CD14-positive monocyte (primary cell): ENCODE results near the gene MAD2L1BP. TPM values are rescaled to one million over a fixed set of nuclear protein-coding genes. Genes with fewer than 3 reads are reported as not detected.
A peak's percentile ranks its signal among the peaks of the same experiment; 100 is the strongest.

Source experiments
- DNase-seq, 3 donors: peaks; one replicate each; pipeline ENCODE4 v3.0.0-alpha.2; 2011 to 2022
- H2AFZ ChIP-seq: 2 replicates; pipeline ENCODE4 v1.6.0; 2012; ENCODE audit warnings: mild to moderate bottlenecking, low read depth, low read length, inconsistent platforms; ENCODE audit not compliant: insufficient read depth, poor library complexity, severe bottlenecking
- H3K27ac ChIP-seq, 2 donors: 1 replicate in 1 of 2; 2 replicates in 1 of 2; pipeline ENCODE4 v1.5.1; 2012 to 2013; ENCODE audit warnings: low read length in 2 of 2, control low read depth in 1 of 2, inconsistent platforms in 1 of 2, low read depth in 1 of 2, mild to moderate bottlenecking in 1 of 2
- H3K27me3 ChIP-seq, 2 donors: one replicate each; pipeline versions ENCODE4 v1.6.0 to v1.6.1; 2011 to 2013; ENCODE audit warnings: low read length in 2 of 2; ENCODE audit not compliant: control insufficient read depth in 2 of 2, insufficient read depth in 2 of 2
- H3K36me3 ChIP-seq, 2 donors: replicated peaks in 1 of 2; 1 replicate in 1 of 2; 2 replicates in 1 of 2; pipeline versions ENCODE4 v1.5.1 to v1.6.1; 2012 to 2013; ENCODE audit warnings: low read length in 2 of 2, control low read depth in 1 of 2, inconsistent platforms in 1 of 2, mild to moderate bottlenecking in 1 of 2; ENCODE audit not compliant: insufficient read depth in 2 of 2, control insufficient read depth in 1 of 2
- H3K4me1 ChIP-seq, 2 donors: 1 replicate in 1 of 2; 2 replicates in 1 of 2; pipeline versions ENCODE4 v1.5.1 to v1.6.1; 2012 to 2013; ENCODE audit warnings: low read length in 2 of 2, control low read depth in 1 of 2, inconsistent platforms in 1 of 2, mild to moderate bottlenecking in 1 of 2, moderate library complexity in 1 of 2; ENCODE audit not compliant: insufficient read depth in 2 of 2, control insufficient read depth in 1 of 2
- H3K4me2 ChIP-seq: replicated peaks from 2 replicates; pipeline ENCODE3; 2012; ENCODE audit warnings: low read length, moderate library complexity, mild to moderate bottlenecking; ENCODE audit not compliant: poor library complexity, severe bottlenecking; ENCODE audit errors: extremely low read depth
- H3K4me3 ChIP-seq, 3 experiments: fragments of 200-600 bp in 1 of 3; sonication (generic) in 1 of 3; replicated peaks in 1 of 3; 1 replicate in 2 of 3; 2 replicates in 1 of 3; pipeline ENCODE4 v1.5.1; 2011 to 2013; ENCODE audit warnings: low read length in 3 of 3, mild to moderate bottlenecking in 3 of 3, control low read depth in 2 of 3, low read depth in 2 of 3, inconsistent platforms in 1 of 3, moderate library complexity in 1 of 3
- H3K79me2 ChIP-seq: 2 replicates; pipeline ENCODE4 v1.6.0; 2012; ENCODE audit warnings: mild to moderate bottlenecking, control low read depth, inconsistent platforms, low read length, moderate library complexity; ENCODE audit not compliant: insufficient read depth
- H3K9ac ChIP-seq: 2 replicates; pipeline ENCODE4 v1.6.0; 2017; ENCODE audit warnings: low read length, mild to moderate bottlenecking; ENCODE audit not compliant: insufficient read depth, poor library complexity, severe bottlenecking
- H3K9me3 ChIP-seq, 2 donors: replicated peaks in 1 of 2; 1 replicate in 1 of 2; 2 replicates in 1 of 2; pipeline versions ENCODE4 v1.5.1 to v1.6.1; 2012 to 2013; ENCODE audit warnings: low read length in 2 of 2, control low read depth in 1 of 2; ENCODE audit not compliant: control insufficient read depth in 1 of 2, insufficient read depth in 1 of 2
- H4K20me1 ChIP-seq: 2 replicates; pipeline ENCODE4 v1.6.0; 2012; ENCODE audit warnings: mild to moderate bottlenecking, low read length, control low read depth, moderate library complexity; ENCODE audit not compliant: insufficient read depth
- H3K27ac Mint-ChIP-seq, 7 donors: one replicate each; pipeline ENCODE4 v1.8.0; 2020; ENCODE audit warnings: mild to moderate bottlenecking in 7 of 7, mixed read lengths in 7 of 7, moderate library complexity in 6 of 7, inconsistent platforms in 2 of 7
- H3K27me3 Mint-ChIP-seq, 3 donors: one replicate each; pipeline ENCODE4 v1.8.0; 2021 to 2022; ENCODE audit warnings: low read depth in 3 of 3, mild to moderate bottlenecking in 3 of 3, mixed read lengths in 3 of 3, moderate library complexity in 3 of 3, inconsistent platforms in 1 of 3
- H3K36me3 Mint-ChIP-seq, 2 donors: one replicate each; pipeline ENCODE4 v1.8.0; 2020; ENCODE audit warnings: mixed read lengths in 2 of 2, inconsistent platforms in 1 of 2, mild to moderate bottlenecking in 1 of 2
- H3K4me1 Mint-ChIP-seq: one replicate; pipeline ENCODE4 v1.8.0; 2020; ENCODE audit warnings: mild to moderate bottlenecking, mixed read lengths
- H3K4me3 Mint-ChIP-seq, 2 donors: one replicate each; pipeline ENCODE4 v1.8.0; 2020; ENCODE audit warnings: mild to moderate bottlenecking in 2 of 2, mixed read lengths in 2 of 2, moderate library complexity in 1 of 2
- H3K9me3 Mint-ChIP-seq, 7 donors: one replicate each; pipeline ENCODE4 v1.8.0; 2020 to 2022; ENCODE audit warnings: mixed read lengths in 7 of 7, mild to moderate bottlenecking in 6 of 7, moderate library complexity in 6 of 7, inconsistent platforms in 2 of 7
- WGBS: methylation state at CpG from one replicate; pipeline ENCODE4 v1.1.5; 2013; ENCODE audit warnings: missing lambda C conversion rate; ENCODE audit not compliant: insufficient coverage; 5-methylcytosine and 5-hydroxymethylcytosine counted together
- intact Hi-C, 2 donors: fragments of 100-400 bp; cut with micrococcal nuclease; formaldehyde crosslinking; loops; one replicate each; pipeline versions ENCODE4 v1.15.0 to v1.15.1; 2023
- polyA plus RNA-seq, 3 donors: library from polyadenylated mRNA; depleted of rRNA in 1 of 3; unstranded in 2 of 3; stranded (reverse) in 1 of 3; fragments of 300-500 nt in 2 of 3; fragments of >200 nt in 1 of 3; fragmentation: Illumina TruSeq in 2 of 3; gene quantifications; 1 replicate in 2 of 3; 2 replicates in 1 of 3; pipeline ENCODE4 v1.2.3, GENCODE V29; 2012 to 2021
- TF ChIP-seq, protein P1 (sequence below): fragments of 200-600 bp; IDR thresholded peaks from one replicate; pipeline ENCODE4 v1.8.0; 2022; ENCODE audit warnings: antibody characterized with exemption, mild to moderate bottlenecking

The MAD2L1BP gene
- polyA plus RNA-seq, 3 donors: 17.3 to 33.5 (median 26.5) TPM

- Histone ChIP-seq H2AFZ (no peak overlapping the region), H3K4me2 (no peak overlapping the region), H3K36me3 (peaks cover 26 to 57% of the 10 kb centered on the region in 2 donors), H3K27ac (no peak overlapping the region), H3K79me2 (no peaks in the 10 kb centered on the region), H3K4me3 (no peak overlapping the region), H4K20me1 (no peaks in the 10 kb centered on the region), H3K9ac (no peak overlapping the region), H3K9me3 (no peaks in the 10 kb centered on the region), H3K4me1 (peaks cover 3 to 4% of the 10 kb centered on the region in 2 donors), H3K27me3 (no peaks in the 10 kb centered on the region)
- Mint-ChIP-seq H3K4me3 (no peak overlapping the region), H3K4me1 (peaks cover 4% of the 10 kb centered on the region), H3K36me3 (peaks cover 24 to 51% of the 10 kb centered on the region in 2 donors), H3K27me3 (no peaks in the 10 kb centered on the region), H3K9me3 (no peaks in the 10 kb centered on the region), H3K27ac (peak overlapping the region in 1 of 7 donors; percentile 47)
- TF ChIP-seq, protein P1, sequence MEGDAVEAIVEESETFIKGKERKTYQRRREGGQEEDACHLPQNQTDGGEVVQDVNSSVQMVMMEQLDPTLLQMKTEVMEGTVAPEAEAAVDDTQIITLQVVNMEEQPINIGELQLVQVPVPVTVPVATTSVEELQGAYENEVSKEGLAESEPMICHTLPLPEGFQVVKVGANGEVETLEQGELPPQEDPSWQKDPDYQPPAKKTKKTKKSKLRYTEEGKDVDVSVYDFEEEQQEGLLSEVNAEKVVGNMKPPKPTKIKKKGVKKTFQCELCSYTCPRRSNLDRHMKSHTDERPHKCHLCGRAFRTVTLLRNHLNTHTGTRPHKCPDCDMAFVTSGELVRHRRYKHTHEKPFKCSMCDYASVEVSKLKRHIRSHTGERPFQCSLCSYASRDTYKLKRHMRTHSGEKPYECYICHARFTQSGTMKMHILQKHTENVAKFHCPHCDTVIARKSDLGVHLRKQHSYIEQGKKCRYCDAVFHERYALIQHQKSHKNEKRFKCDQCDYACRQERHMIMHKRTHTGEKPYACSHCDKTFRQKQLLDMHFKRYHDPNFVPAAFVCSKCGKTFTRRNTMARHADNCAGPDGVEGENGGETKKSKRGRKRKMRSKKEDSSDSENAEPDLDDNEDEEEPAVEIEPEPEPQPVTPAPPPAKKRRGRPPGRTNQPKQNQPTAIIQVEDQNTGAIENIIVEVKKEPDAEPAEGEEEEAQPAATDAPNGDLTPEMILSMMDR: no peak
- 95% methylated on average over 5 of the region's 6 CpGs for WGBS
- intact Hi-C loops: no loop called here
- DNase-seq: no peak
Measured at GRCh38 chr6:43613721-43614395, 21.8 kb upstream of the MAD2L1BP start.

GRCh38 chr6:43614396-43614730 is 21.3 kb upstream of the MAD2L1BP start:
- WGBS: 100% methylated on average over 1 of the region's 3 CpGs
- Mint-ChIP-seq H3K36me3 (peaks cover 24 to 57% of the 10 kb centered on the region in 2 donors), H3K27me3 (no peaks in the 10 kb centered on the region), H3K27ac (no peak overlapping the region), H3K9me3 (no peaks in the 10 kb centered on the region), H3K4me1 (peaks cover under 1% of the 10 kb centered on the region), H3K4me3 (no peak overlapping the region)
- Histone ChIP-seq H3K27ac (no peak overlapping the region), H3K79me2 (no peaks in the 10 kb centered on the region), H3K36me3 (peaks cover 28 to 62% of the 10 kb centered on the region in 2 donors), H3K4me2 (no peak overlapping the region), H3K27me3 (no peaks in the 10 kb centered on the region), H3K4me3 (no peak overlapping the region), H3K9ac (no peak overlapping the region), H3K4me1 (no peaks in the 10 kb centered on the region), H3K9me3 (no peaks in the 10 kb centered on the region), H4K20me1 (no peaks in the 10 kb centered on the region), H2AFZ (no peak overlapping the region)
- no peak for DNase-seq
- intact Hi-C loops: no loop called here
- TF ChIP-seq, protein P1: no peak
